Effector memory CD4-positive, alpha-beta T cell (primary cell): ENCODE measurements around the gene TMEM248.
"Not testable (repeated sequence)": the region's sequence is repeated elsewhere in the genome, so short reads cannot be mapped to it uniquely, and the experiment has no call there.

Source experiments
- DNase-seq, 3 donors: peaks; one replicate each; pipeline ENCODE4 v3.0.0-alpha.2; 2020
- H3K27ac ChIP-seq: 2 replicates; pipeline ENCODE4 v1.7.0; 2013; ENCODE audit warnings: mild to moderate bottlenecking, low read length, moderate library complexity; ENCODE audit not compliant: insufficient read depth, poor library complexity, severe bottlenecking
- H3K27me3 ChIP-seq: replicated peaks from 2 replicates; pipeline ENCODE4 v1.7.0; 2013; ENCODE audit warnings: mild to moderate bottlenecking, low read length; ENCODE audit not compliant: insufficient read depth, control insufficient read depth, poor library complexity, severe bottlenecking
- H3K36me3 ChIP-seq: 2 replicates; pipeline ENCODE4 v1.7.0; 2013; ENCODE audit warnings: mild to moderate bottlenecking, low read length, moderate library complexity; ENCODE audit not compliant: control insufficient read depth, insufficient read depth
- H3K4me1 ChIP-seq: 2 replicates; pipeline ENCODE4 v1.7.0; 2013; ENCODE audit warnings: low read length, mild to moderate bottlenecking; ENCODE audit not compliant: control insufficient read depth, insufficient read depth, poor library complexity, severe bottlenecking
- H3K4me3 ChIP-seq: 2 replicates; pipeline ENCODE4 v1.7.0; 2013; ENCODE audit warnings: low read length, low read depth, mild to moderate bottlenecking; ENCODE audit not compliant: insufficient read depth, poor library complexity, severe bottlenecking
- H3K9me3 ChIP-seq: 2 replicates; pipeline ENCODE4 v1.7.0; 2013; ENCODE audit warnings: mild to moderate bottlenecking, low read length, moderate library complexity; ENCODE audit not compliant: control insufficient read depth
- total RNA-seq, 3 donors: gene quantifications; one replicate each; lab custom pipeline; 2026; lab: John Stamatoyannopoulos, UW

The TMEM248 gene
- total RNA-seq = 107 to 126 (median 123) reads per million in 3 donors

DNA sequence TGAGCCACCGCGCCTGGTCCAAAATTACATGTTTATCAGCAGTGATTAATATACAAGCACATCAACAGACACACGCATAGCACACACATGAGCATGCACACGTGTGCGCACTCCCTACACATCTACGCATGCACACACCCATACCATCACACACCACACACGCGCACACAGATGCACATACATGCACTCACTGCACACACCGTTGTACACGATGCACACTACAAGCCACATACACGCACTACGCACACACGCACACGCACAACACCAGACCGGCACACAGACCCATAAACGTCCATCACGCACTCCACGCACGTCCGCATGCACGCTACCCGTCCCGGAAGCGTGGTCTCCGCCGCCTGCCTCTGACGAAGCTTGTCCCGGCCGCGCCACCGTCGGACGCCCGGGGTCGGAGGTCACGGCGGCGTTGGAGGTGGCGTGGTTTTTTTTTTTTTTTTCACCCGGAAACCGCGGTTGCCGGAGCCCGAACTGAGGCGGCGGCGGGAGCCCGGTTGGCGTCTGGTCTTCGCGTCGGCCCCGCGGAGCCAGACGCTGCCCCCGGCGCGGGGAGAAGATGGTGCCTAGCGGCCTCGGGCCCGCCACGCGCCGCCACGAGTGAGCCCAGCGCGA is at the start of gene TMEM248:
TSS of gene TMEM248 (plus strand) at position 457 of the 627 bp plus-strand sequence. CDS start 20,641 bp downstream, outside the sequence.
- H3K27me3 ChIP-seq = no peaks in the 10 kb centered on the region
- peak within 1 kb of the TSS; percentile 88 for H3K4me3 ChIP-seq
- peak within 1 kb of the TSS; percentile 79 for H3K27ac ChIP-seq
- peak; percentile 83 to 87 (median 86) for DNase-seq
- peaks cover 15% of the 10 kb centered on the region for H3K4me1 ChIP-seq
- no peaks in the 10 kb centered on the region for H3K9me3 ChIP-seq
- H3K36me3 ChIP-seq = peaks cover 5% of the 10 kb centered on the region

DNA sequence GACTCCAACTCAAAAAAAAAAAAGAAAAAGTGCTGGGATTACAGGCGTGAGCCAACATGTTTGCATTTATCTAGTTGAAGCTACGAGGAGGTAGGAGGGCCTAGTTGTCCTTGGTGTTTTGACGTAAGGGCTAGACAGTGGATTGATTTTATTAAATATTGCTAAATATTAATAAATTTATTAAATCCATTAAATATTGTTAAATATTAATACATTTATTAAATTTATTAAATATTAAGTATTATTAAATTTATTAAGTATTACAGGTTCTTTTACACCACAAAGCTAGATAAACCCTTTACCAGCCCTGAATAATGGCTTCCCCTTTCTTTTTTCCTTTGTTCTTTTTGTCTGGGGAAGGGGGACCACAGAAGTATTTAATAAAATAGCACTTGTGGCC is 47.5 kb upstream of the TMEM248 start:
- Histone ChIP-seq H3K27ac (no peak overlapping the region), H3K36me3 (no peaks in the 10 kb centered on the region), H3K9me3 (no peaks in the 10 kb centered on the region), H3K4me3 (no peak overlapping the region), H3K27me3 (no peaks in the 10 kb centered on the region), H3K4me1 (no peaks in the 10 kb centered on the region)
- DNase-seq = no peak

- no peak overlapping the region for H3K27ac ChIP-seq
- no peak overlapping the region for H3K4me3 ChIP-seq
- no peaks in the 10 kb centered on the region for H3K36me3 ChIP-seq
- H3K27me3 ChIP-seq = no peaks in the 10 kb centered on the region
- no peak for DNase-seq
- no peaks in the 10 kb centered on the region for H3K9me3 ChIP-seq
- no peaks in the 10 kb centered on the region for H3K4me1 ChIP-seq
These were observed 43.3 kb upstream of the TMEM248 start for GRCh38 chr7:66877577-66878300.

GRCh38 chr7:66878301-66878685 is 42.7 kb upstream of the TMEM248 start:
- H3K4me1 ChIP-seq, DNase-seq, H3K36me3 ChIP-seq, H3K9me3 ChIP-seq, H3K27me3 ChIP-seq, H3K27ac ChIP-seq, H3K4me3 ChIP-seq: not testable (repeated sequence)

- no peaks in the 10 kb centered on the region for H3K27me3 ChIP-seq
- no peak for DNase-seq
- H3K27ac ChIP-seq = no peak overlapping the region
- no peak overlapping the region for H3K4me3 ChIP-seq
- H3K4me1 ChIP-seq = no peaks in the 10 kb centered on the region
- H3K36me3 ChIP-seq = no peaks in the 10 kb centered on the region
- H3K9me3 ChIP-seq = no peaks in the 10 kb centered on the region
These were observed 41.0 kb upstream of the TMEM248 start for GRCh38 chr7:66880053-66880452.

DNA sequence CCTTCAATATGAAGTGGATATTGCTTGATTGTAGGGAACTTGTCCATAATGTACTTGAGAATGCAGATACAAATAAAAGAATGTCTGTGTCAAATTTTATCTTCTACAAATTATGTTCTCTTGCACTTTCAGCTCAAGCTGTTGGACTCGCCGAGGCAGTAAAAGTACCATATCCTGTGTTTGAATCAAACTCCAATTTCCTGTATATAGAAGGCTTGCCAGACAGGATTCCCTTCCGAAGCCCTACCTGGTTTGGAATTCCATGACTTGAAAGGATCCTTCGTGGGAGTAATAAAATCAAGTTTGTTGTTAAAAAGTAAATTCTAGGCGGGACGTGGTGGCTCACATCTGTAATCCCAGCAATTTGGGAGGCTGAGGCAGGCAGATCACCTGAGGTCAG is 40.4 kb upstream of the TMEM248 start:
- H3K36me3 ChIP-seq, DNase-seq, H3K4me1 ChIP-seq, H3K27ac ChIP-seq, H3K4me3 ChIP-seq, H3K27me3 ChIP-seq, H3K9me3 ChIP-seq: not testable (repeated sequence)

- Histone ChIP-seq H3K9me3 (no peaks in the 10 kb centered on the region), H3K27me3 (no peaks in the 10 kb centered on the region), H3K4me1 (no peaks in the 10 kb centered on the region), H3K36me3 (no peaks in the 10 kb centered on the region), H3K27ac (no peak overlapping the region), H3K4me3 (no peak overlapping the region)
- DNase-seq = no peak
These were observed 37.3 kb upstream of the TMEM248 start for GRCh38 chr7:66883716-66884115.

DNA sequence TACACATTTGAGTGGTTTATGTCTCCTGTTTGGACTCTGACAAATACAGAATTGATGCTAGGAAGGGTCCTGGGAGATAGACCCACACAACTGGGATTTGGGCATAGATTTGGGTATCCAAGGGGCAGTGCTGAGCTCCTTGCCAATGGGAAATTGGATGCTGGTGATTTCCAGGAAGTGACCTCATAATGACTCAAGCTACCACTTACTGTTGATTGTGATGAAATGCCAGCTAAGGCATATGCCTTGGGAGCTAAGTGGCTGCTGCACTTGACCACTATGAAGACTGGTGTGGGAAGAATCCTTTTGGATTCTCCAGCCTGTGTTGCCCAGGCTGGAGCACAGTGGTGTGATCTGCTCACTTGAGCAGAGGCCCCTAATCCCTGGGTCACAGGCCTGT is 36.5 kb upstream of the TMEM248 start:
- H3K9me3 ChIP-seq, H3K27ac ChIP-seq, H3K36me3 ChIP-seq, H3K27me3 ChIP-seq, H3K4me1 ChIP-seq, H3K4me3 ChIP-seq, DNase-seq: not testable (repeated sequence)

GRCh38 chr7:66886152-66886551 is 34.9 kb upstream of the TMEM248 start:
- no peaks in the 10 kb centered on the region for H3K9me3 ChIP-seq
- no peak overlapping the region for H3K4me3 ChIP-seq
- H3K4me1 ChIP-seq = no peaks in the 10 kb centered on the region
- DNase-seq = no peak
- no peaks in the 10 kb centered on the region for H3K36me3 ChIP-seq
- H3K27ac ChIP-seq = no peak overlapping the region
- H3K27me3 ChIP-seq = no peaks in the 10 kb centered on the region

DNA sequence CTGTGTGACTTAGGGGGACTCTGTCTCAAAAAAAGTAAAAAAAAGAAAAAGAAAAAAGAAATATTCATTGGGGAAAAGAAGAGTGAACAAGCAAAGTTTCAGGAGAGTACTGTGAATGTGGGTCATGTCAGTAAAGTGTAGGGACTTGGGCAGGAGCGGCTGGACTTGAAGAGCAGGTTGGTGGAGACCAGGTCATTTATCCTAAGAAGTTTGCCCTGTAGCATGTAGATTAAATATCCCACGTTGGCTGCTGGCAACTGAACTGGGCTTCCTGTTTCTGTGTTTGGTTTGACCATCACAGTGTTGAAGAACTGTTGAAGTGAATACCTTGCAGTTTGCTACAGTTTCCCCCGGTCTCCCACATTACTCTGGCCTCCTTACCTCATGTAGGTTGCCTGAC is 32.8 kb upstream of the TMEM248 start:
- H3K27ac ChIP-seq, H3K4me3 ChIP-seq, H3K9me3 ChIP-seq, H3K27me3 ChIP-seq, H3K4me1 ChIP-seq, H3K36me3 ChIP-seq, DNase-seq: not testable (repeated sequence)
